Colonic mucosa (tissue), 4 donors: ENCODE results near the gene INHA. TPM values are rescaled to one million over a fixed set of nuclear protein-coding genes. Genes with fewer than 3 reads are reported as not detected.

Experiments used
- DNase-seq: peaks from one replicate; pipeline ENCODE4 v3.0.0-alpha.2; 2020
- H3K27ac ChIP-seq: fragments of 200-600 bp; one replicate; pipeline ENCODE4 v1.8.0; 2021
- H3K27me3 ChIP-seq: fragments of 200-600 bp; one replicate; pipeline ENCODE4 v1.8.0; 2021
- H3K36me3 ChIP-seq: fragments of 200-600 bp; one replicate; pipeline ENCODE4 v1.8.0; 2021
- H3K4me1 ChIP-seq: fragments of 200-600 bp; one replicate; pipeline ENCODE4 v1.8.0; 2021; ENCODE audit warnings: mild to moderate bottlenecking
- H3K4me3 ChIP-seq: fragments of 200-600 bp; one replicate; pipeline ENCODE4 v1.8.0; 2021
- H3K9ac ChIP-seq, 2 donors: one replicate each; pipeline ENCODE4 v1.7.0; 2013; ENCODE audit warnings: control low read depth in 2 of 2, low read depth in 2 of 2, low read length in 2 of 2
- H3K9me3 ChIP-seq: fragments of 200-600 bp; one replicate; pipeline ENCODE4 v1.8.0; 2021
- CTCF ChIP-seq: fragments of 200-600 bp; IDR thresholded peaks from one replicate; pipeline ENCODE4 v1.8.0; 2022; ENCODE audit warnings: antibody characterized with exemption, mild to moderate bottlenecking
- intact Hi-C: fragments of 100-400 bp; cut with DNase I; formaldehyde crosslinking; loops from one replicate; pipeline ENCODE4 v1.14.1; 2022
- total RNA-seq, 2 donors: library from RNA; stranded (reverse); fragmentation: NEBNext Ultra II Directional in 1 of 2; extraction: Animal tissue kit (Norgen Biotek cat#: 25700) in 1 of 2; gene quantifications; one replicate each; pipeline ENCODE4 v1.2.1, GENCODE V29; 2021
- donor health status: healthy.
- donor health status: DM: no; HTN: no; CAD: no.
- donor health status: DM: no; HTN: no; CAD: no.

Gene INHA
- total RNA-seq, 2 donors from 2014 or later = not detected

DNA sequence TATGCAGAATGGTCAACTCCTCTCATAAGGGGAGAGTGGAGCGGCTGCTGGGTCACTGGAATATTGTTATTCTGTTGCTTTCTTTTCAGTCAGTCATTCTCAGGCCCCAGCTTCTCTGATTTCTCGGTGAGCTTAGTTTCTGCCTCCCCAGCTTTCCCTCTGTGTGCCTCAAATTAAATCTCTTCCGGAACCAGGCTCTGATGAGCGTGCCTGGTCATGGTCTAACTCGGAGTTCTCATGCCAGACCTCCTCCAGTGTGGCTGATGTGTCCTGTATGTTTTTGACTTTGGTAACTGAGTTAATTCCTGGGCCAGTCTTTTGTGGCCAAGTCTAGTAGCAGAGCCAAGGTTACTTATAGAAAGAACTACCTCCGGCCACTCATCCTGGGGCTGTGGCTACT, 20.6 kb downstream of the INHA start:
- Histone ChIP-seq H3K9me3 (no peaks in the 10 kb centered on the region), H3K4me3 (no peak overlapping the region), H3K9ac (no peak overlapping the region), H3K27ac (no peak overlapping the region), H3K4me1 (peaks cover 2% of the 10 kb centered on the region), H3K36me3 (no peaks in the 10 kb centered on the region), H3K27me3 (no peaks in the 10 kb centered on the region)
- no peak for TF ChIP-seq CTCF
- intact Hi-C loops = no loop called here
- no peak for DNase-seq

DNA sequence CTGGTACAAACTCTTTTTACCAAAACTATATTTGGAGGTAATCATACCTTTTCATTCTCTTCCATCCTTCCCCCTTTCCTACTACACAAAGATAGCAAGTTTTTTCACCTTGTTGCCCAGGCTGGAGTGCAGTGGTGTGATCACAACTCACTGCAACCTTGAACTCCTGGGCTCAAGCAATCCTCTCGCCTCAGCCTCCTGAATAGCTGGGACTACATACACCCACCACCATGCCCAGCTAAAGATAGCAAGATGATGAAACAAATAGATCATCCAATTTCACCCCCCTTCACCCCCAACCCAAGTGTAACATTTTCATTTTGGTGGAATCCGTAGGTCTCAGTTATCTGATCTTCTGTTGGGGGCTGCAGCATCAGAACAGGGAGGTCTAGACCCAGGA, 21.0 kb downstream of the INHA start:
- no peak for DNase-seq
- no peaks in the 10 kb centered on the region for H3K27me3 ChIP-seq
- H3K4me1 ChIP-seq = peaks cover 2% of the 10 kb centered on the region
- intact Hi-C loops = no loop called here
- no peaks in the 10 kb centered on the region for H3K36me3 ChIP-seq
- no peak overlapping the region for H3K27ac ChIP-seq
- H3K9me3 ChIP-seq = no peaks in the 10 kb centered on the region
- no peak for TF ChIP-seq CTCF
- no peak overlapping the region for H3K4me3 ChIP-seq
- no peak overlapping the region for H3K9ac ChIP-seq

GRCh38 chr2:219595256-219595655, 23.1 kb downstream of the INHA start:
- H3K9me3 ChIP-seq = no peaks in the 10 kb centered on the region
- H3K36me3 ChIP-seq = no peaks in the 10 kb centered on the region
- intact Hi-C loops = no loop called here
- no peak overlapping the region for H3K9ac ChIP-seq
- TF ChIP-seq CTCF = no peak
- H3K27ac ChIP-seq = no peak overlapping the region
- H3K27me3 ChIP-seq = no peaks in the 10 kb centered on the region
- no peak for DNase-seq
- peaks cover 2% of the 10 kb centered on the region for H3K4me1 ChIP-seq
- no peak overlapping the region for H3K4me3 ChIP-seq

- intact Hi-C loops = no loop called here
- peak; percentile 21 for DNase-seq
- TF ChIP-seq CTCF = no peak
- peak overlapping the region; percentile 45 to 73 for H3K9ac ChIP-seq
- H3K27me3 ChIP-seq = no peaks in the 10 kb centered on the region
- H3K36me3 ChIP-seq = no peaks in the 10 kb centered on the region
- H3K4me1 ChIP-seq = peaks cover 2% of the 10 kb centered on the region
- peak overlapping the region; percentile 87 for H3K27ac ChIP-seq
- peak overlapping the region; percentile 51 for H3K4me3 ChIP-seq
- no peaks in the 10 kb centered on the region for H3K9me3 ChIP-seq
These were observed 24.9 kb downstream of the INHA start for GRCh38 chr2:219596954-219597551.

DNA sequence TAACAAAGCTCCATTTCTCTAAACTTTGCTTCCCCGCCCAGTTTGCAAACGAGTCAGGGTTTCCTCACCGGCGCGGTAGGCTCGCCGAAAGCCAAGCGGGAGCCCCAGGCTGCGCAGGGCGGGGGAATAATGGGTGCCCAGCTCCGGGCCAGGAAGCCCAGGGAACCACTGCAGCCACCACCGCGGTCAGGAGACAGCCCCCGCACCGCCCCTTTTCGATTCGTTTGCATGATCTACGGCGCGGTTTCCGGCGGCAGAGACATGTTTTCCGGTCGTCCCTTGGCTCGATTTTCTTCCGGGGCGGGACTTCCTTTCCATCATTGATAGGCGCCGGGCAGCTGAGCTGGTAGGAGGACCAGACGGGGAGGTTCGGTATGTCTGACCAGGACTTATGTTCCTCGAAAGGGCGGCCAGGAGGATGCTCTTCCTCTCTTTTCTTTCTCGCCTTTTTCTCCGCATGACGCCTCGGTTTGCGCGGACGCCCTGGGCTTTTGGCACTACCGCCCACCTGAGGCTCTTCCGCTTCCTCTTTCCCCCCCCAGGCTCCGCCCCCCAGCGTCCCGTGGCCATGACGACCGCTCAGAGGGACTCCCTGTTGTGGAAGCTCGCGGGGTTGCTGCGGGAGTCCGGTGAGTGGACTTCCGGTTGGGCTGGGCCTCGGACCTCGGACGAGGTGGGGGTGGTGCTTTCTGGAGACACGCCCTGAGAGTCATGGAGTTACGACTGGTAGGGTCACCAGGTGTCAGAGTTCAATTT, 25.6 kb downstream of the INHA start, which contains the start of gene STK11IP:
STK11IP (plus strand) TSS at position 306 of the 756 bp plus-strand sequence; CDS start at position 569, 263 bp downstream.
- DNase-seq = peak; percentile 98
- Histone ChIP-seq H3K27ac (peak within 1 kb of the TSS; percentile 87), H3K4me1 (peaks cover 2% of the 10 kb centered on the region), H3K9me3 (no peaks in the 10 kb centered on the region), H3K9ac (peak within 1 kb of the TSS; percentile 45 to 73), H3K27me3 (no peaks in the 10 kb centered on the region), H3K36me3 (no peaks in the 10 kb centered on the region), H3K4me3 (peak within 1 kb of the TSS; percentile 51)
- intact Hi-C loops = no loop called here
- no peak for TF ChIP-seq CTCF
